GM21529 (cell line): ENCODE data around the gene ABHD17C.

ENCODE experiments used
- ATAC-seq: cut with Tn5 transposase; IDR thresholded peaks from one replicate; pipeline ENCODE4 v1.9.1; 2021; ENCODE audit not compliant: unreplicated experiment

Gene ABHD17C

DNA sequence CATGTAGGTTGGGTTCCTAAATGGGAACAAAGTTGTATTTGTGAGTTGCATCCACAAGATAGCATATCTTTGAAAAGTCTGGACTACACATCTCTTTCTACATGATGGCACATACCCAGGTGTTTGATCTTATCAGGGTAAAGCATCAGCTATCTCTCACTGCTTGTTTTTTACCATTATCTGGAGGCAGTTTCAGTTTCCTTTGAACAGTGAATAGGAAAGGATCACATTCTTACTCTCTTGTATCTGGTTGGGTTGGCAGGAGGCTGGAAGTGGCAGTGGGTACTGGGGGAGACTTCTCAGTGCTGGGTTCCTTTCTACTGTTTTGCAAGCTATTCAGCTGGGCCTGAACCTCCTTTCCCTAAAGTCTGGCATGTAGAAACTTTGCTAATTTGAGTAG is 88.2 kb downstream of the ABHD17C start:
- ATAC-seq = no peak

DNA sequence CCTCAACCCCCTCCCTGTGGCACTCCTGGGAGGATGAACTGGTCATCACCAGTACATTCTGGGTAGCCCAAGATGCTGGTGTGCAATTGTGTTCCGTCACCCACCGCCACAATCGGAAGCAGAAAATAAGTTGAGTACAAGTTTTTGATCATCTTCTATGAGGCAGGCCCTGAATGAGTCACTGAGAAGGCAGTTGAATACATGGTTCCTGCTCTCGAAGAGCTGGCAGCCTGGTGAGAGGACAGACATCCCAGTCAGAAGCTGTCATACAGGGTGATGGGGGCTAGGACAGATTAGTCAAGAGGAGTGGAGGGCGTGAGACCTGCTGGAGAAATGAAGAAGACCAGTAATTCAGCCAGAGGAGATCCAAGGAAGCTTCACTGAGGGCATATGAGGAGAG is 90.2 kb downstream of the ABHD17C start:
- no peak for ATAC-seq

DNA sequence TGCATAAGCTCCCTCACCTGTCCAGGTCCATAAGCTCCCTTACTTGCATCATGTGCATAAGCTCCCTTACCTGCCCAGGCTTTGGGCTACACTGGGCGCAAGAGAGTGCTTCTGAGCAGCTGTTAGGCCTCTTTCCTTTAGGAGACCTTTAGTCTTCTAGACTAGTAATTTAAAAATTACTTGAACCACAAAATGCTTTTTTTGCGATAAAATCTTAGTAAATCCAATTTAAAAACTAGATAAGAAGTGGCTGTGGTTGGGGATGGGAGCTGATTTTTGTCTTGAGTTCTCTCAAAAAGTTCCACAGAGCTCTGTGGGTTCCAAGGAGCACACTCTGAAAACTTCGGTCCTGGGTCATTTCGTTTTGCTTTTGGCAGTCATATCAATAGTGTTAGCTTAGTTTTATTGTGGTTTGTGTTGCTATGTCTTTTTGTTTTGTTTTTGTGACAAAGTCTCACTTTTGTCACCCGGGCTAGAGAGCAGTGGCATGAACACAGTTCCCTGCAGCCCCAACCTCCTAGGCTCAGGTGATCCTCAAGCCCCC is 90.8 kb downstream of the ABHD17C start:
- no peak for ATAC-seq

DNA sequence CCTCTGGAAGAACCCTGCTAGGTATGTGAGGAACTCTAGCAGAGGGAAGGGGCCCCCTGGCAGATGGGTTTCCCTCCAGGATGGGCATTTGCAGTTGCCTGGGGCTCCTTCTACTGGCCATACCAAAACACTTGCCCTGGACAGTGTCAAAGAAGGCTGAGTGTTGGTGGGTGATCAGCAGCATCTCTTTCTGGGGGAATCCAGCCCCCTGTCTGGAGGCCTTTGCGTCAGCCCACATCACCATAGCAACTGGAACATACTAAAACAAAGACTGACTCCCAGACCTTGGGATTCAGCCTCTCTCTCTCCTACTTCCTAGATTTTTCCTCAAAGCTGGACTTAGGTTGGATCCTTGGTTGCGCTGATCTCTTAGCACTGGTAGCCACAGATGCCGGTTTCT is 92.2 kb downstream of the ABHD17C start:
- ATAC-seq = no peak

DNA sequence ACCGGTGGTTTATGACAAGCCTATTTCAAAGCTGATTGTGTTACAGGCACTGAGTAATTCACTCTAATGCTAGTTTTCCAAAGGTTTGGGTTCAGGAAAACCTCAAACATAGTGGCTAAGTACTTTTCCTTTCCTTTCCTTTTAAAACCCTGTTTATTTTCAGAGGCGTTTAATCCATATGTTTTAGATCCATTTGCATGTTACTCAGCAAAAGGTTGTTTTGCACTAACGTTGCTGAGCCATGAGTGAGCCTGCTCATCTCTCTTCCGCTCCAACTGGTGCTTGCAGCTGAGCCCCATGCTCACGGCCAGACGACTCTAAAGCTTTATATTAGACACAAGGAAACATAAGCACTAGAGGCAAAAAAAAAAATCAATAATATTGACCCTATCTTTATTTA is 93.4 kb downstream of the ABHD17C start:
- no peak for ATAC-seq

DNA sequence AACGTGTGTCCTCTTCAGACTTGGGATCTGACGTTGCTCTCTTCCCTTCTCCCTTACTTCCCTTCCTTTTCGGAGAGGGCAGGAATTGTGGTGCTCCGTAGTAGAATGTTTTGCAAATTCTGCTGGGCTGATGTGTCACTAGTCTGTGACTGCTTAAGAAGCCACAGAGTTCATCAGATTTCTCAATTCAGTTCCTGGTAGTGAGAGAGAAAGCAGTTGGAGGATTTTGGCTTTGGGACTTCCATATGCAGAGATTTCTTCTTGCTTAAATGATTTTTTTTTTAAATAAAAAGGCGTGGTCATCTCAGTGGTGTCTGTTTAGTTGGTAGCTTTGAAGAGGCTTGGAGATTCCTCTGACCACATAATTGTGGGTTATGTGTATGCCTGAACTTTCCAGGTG is 94.2 kb downstream of the ABHD17C start:
- no peak for ATAC-seq

DNA sequence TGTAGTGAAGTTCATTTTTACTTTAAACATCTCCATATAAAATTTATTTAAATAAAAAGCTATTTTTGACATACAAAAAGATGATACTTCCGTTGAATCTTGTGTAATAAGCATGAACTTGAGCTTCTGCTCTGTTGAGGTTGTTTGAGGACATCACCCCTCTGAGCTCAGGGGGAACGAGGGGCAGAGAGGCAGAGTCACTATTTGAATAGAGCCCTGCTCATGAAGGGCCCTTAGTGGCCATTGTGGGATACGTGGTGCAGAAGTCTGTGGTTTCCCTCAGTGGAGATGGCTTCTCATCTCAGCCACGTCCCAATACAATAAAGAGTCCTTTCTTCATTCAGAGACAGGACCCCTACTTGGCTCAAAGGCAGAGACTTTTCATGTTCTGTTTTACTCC is 94.7 kb downstream of the ABHD17C start:
- no peak for ATAC-seq

DNA sequence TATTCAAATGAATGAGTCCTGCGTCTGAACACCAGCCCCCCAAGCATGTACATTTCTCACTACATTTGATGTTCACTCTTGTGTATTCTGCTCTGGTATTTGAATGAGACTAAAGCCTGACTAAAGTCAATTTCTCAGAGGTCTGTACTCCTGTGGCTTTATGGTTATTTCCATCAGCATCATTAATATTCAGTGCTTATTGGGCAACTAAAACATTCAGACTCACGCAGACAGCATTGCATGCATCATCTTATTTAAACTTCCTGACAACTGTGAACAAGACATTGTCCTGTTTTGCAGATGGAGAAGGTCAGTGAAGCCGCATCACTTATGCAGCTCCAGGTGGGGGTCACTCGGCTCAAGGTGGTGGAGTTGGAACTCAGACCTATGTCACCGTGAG is 95.1 kb downstream of the ABHD17C start:
- no peak for ATAC-seq

DNA sequence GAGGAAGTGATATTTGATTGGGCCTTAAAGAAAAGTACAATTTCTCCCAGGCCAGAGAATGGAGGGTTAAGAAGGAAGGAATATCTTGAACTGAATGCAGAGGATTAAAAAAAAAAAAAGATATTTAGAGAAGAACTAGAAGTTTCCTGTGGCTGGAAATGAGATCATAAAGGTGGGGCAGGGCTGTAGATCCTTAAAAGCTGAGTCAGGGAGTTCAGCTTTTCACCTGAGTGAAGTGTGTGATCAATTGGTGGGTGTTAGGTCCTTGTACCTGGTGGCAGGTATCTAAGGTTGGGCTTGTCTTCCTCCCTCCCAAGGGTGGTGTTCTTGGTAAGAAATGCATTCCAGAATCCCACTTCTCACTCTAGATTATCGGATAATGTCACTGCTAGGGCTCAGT is 95.9 kb downstream of the ABHD17C start:
- ATAC-seq = no peak

DNA sequence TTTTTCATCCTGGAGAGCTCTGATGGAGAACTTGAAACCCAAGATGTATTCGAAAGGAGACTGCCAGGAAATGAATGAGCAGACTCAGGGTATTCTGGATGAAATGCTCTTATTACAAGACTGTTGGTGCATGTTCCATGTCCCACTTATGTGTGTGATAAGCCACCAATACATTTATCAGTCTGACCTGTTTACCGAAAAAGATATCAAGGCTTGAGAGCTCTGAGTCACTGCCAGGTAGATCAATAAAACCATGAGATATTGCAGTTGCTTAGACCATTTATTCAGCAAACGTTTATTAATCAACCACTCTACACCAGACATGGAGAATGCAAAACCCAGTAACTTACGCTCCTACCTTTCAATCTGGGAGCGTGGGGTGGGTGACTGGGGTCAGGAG is 101.3 kb downstream of the ABHD17C start:
- no peak for ATAC-seq

DNA sequence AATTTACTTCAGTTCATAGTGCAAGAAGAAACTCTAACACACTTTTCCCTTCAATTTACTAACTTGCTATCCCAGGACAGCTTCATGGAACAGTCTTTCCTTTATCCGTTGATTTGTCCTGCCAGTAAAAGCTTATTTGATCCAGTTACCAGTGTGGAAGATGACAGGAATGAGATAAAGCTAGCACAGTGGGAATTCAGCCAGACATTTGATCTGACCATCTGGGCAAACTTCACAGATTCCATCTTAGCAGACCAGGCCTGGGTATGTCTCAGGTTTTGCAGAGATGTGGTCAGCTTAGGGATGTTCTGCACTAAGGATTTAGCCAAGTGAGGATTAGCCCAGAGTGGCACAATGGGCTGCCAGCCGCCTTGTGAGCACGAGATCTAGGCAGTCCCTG is 103.8 kb downstream of the ABHD17C start:
- ATAC-seq = no peak

DNA sequence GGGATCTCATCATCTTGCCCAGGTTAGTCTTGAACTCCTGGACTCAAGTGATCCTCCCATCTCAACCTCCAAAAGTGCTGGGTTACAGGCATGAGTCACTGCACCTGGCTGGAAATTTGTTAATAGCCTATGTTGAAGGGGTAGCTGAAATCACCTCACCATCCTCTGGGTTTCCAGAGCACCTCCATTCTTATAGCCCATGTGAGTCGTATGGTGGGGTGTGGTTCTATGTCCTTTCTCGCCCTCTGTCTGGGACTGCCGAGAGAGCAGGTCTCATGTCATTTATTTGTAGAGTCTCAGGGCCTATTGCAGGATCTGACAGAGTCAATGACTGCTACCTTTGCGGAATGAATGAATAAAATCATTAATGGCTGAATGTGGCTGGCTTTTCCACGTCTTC is 105.0 kb downstream of the ABHD17C start:
- ATAC-seq = no peak

DNA sequence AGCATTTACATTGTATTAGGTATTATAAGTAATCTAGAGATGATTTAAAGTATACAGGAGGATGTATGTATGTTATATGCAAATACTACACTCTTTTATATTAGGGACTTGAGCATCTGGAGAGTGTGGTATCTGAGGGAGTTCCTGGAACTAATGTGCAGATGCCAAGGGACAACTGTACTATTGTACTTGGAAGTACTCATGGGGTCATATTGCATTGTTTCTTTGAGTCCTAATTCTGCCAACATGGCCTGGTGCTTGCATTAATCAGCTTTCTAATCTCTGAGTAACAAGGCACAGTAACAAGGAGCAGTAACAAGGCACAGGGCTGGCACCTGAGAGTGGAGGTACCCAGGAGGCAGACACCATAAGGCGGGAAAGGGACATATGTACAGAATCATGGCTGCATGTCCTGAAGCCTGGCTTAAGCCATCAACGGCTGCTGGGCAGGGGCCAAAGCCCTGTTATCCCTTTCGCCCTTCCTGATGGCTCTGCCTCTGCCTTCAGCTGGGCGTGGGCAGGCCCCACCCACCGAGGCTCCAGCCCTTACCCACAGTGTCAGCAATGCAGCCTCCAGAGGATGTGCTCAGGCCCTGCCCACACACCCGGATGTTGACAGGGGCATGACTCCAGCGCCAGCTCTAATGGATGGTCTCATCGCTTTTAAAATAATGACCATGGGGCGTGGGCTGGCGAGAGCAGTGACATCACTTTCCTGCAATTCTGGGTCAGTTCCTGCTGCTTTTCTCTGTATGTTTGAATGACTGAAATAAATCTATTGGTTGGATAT is 107.0 kb downstream of the ABHD17C start:
- no peak for ATAC-seq

DNA sequence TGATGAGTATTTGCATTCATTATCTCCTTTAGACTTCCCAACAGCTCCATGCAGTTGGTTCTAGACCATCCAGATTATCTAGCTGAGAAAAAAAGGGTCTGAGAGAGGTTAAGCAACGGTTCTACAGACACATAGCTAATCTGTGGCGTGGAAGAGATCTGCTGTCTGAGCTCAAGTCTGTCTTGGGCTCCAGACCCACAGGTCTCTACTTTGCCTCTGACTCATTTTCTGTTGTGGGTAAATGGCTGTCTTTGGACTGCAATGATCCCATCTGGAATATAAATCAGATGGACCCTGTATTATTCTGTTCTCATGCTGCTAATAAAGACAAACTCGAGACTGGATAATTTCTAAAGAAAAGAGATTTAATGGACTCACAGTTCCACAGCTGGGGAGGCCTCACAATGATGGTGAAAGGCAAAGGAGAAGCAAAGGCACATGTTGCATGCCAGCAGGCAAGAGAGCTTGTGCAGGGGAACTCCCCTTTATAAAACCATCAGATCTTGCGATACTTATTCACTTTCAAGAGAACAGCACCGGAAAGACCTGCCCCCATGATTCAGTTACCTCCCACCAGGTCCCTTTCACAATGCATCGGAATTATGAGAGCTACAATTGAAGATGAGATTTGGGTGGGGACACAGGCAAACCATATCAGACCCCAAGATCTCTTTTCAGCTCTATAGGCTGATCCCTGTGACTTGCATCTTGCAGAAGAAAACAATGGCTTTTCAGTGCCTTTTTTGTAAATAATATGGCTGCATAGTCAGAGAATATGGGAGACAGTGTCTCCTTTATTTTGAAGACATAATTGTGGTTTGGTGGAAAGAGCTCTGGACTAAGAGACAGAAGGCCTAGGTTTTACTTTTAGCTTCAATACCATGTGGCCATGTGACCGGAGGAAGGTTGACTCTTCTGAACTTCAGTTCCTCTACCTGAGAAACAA is 108.7 kb downstream of the ABHD17C start:
- no peak for ATAC-seq

DNA sequence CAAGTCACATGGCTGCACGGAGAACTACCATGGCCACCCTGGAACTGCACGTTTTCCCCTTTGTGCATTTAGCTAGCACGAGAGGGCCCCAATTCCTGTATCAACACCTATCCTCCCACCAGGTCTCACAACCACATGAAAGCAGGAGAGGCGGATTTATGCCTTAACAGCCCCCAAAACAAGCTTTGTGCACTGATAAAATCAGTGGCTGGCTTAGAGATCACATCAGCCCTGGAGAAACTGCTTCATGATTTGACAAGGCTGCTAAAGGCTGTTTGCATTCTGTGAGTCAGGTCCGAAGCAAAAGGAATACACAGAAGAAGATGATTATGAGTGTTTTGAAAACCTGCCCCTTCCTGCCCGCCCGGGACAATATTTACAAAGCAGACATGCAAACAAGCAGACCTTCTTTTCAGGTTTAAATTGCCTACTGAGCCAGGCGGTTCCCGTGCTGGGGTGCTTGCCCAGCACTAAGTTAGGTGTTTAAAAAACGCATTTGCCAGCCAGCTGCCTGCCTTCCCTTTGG is 109.9 kb downstream of the ABHD17C start:
- no peak for ATAC-seq
